NCI-H1417 (cell line): Measurements from ENCODE around the gene CCDC191.

Experiments used
- DNase-seq, 3 experiments: peaks; one replicate each; lab custom pipeline; 2025; lab: John Stamatoyannopoulos, UW

The CCDC191 gene

GRCh38 chr3:113966172-113966571 is 90.2 kb downstream of the CCDC191 start:
- no peak for DNase-seq

GRCh38 chr3:113963879-113964278 is 92.4 kb downstream of the CCDC191 start:
- DNase-seq, result no peak

GRCh38 chr3:113954091-113954685 is 102.1 kb downstream of the CCDC191 start:
- no peak for DNase-seq

GRCh38 chr3:113953677-113954076 is 102.6 kb downstream of the CCDC191 start:
- no peak for DNase-seq

GRCh38 chr3:113952921-113953320 is 103.4 kb downstream of the CCDC191 start:
- no peak for DNase-seq

GRCh38 chr3:113948015-113948917 is 108.1 kb downstream of the CCDC191 start:
- peak; percentile 58 to 87 (median 85) for DNase-seq

- peak; percentile 79 to 91 (median 87) for DNase-seq
Observed at GRCh38 chr3:113947372-113948014, 108.8 kb downstream of the CCDC191 start, which contains the start of gene ZDHHC23. Gene ZDHHC23, plus strand, starts transcription at chr3:113948013. Its CDS starts 790 bp downstream, at chr3:113948803.

- DNase-seq, result peak in 1 of 3 experiments; percentile 29
Observed at GRCh38 chr3:113946831-113947230, 109.5 kb downstream of the CCDC191 start.

GRCh38 chr3:113927556-113927955 is 128.8 kb downstream of the CCDC191 start:
- no peak for DNase-seq

- DNase-seq, result no peak
Observed at GRCh38 chr3:113914646-113915045, 141.7 kb downstream of the CCDC191 start.
